Activated CD4-positive, alpha-beta memory T cell treated with anti-CD3 and anti-CD28 coated beads for 36 hours (primary cell): ENCODE data around the gene C6orf118. TPM values are rescaled to one million over a fixed set of nuclear protein-coding genes. Genes with fewer than 3 reads are reported as not detected.

Source experiments
- CTCF ChIA-PET: fragments of 350-600 bp; sonication (Branson Sonifier 250); formaldehyde crosslinking; loops from one replicate; lab custom pipeline; 2021; ENCODE audit warnings: antibody characterized with exemption, inconsistent platforms; lab: Charles Lee
- POLR2A ChIA-PET: fragments of 350-600 bp; sonication (Branson Sonifier 250); formaldehyde crosslinking; loops from one replicate; lab custom pipeline; 2021; ENCODE audit warnings: antibody characterized with exemption; lab: Charles Lee
- DNase-seq: peaks from one replicate; pipeline ENCODE4 v3.0.0-alpha.2; 2020
- H3K27ac Mint-ChIP-seq: one replicate; pipeline ENCODE4 v1.8.0; 2021; ENCODE audit warnings: mixed read lengths
- H3K27me3 Mint-ChIP-seq: one replicate; pipeline ENCODE4 v1.8.0; 2021; ENCODE audit warnings: mixed read lengths
- H3K36me3 Mint-ChIP-seq: one replicate; pipeline ENCODE4 v1.8.0; 2021; ENCODE audit warnings: mixed read lengths
- H3K4me1 Mint-ChIP-seq: one replicate; pipeline ENCODE4 v1.8.0; 2021; ENCODE audit warnings: low read depth, mixed read lengths
- H3K4me3 Mint-ChIP-seq: one replicate; pipeline ENCODE4 v1.8.0; 2021; ENCODE audit warnings: mild to moderate bottlenecking, mixed read lengths
- H3K9me3 Mint-ChIP-seq: one replicate; pipeline ENCODE4 v1.8.0; 2021; ENCODE audit warnings: mixed read lengths
- intact Hi-C: fragments of 100-400 bp; cut with micrococcal nuclease; formaldehyde crosslinking; loops from one replicate; pipeline ENCODE4 v1.15.1; 2023
- total RNA-seq, 2 experiments: library from RNA; stranded (reverse); gene quantifications; one replicate each; pipeline ENCODE4 v1.2.3, GENCODE V29; 2021

C6orf118 gene
- total RNA-seq, 2 experiments from 2014 or later = not detected

- Mint-ChIP-seq H3K4me3 (no peak overlapping the region), H3K9me3 (peaks cover 30% of the 10 kb centered on the region), H3K27me3 (no peaks in the 10 kb centered on the region), H3K36me3 (no peaks in the 10 kb centered on the region), H3K4me1 (no peaks in the 10 kb centered on the region), H3K27ac (no peak overlapping the region)
- POLR2A ChIA-PET = no interaction called here
- intact Hi-C loops = no loop called here
- no peak for DNase-seq
- CTCF ChIA-PET = no interaction called here
These were observed 76.5 kb downstream of the C6orf118 start for GRCh38 chr6:165232731-165233488.

GRCh38 chr6:165231581-165232561, 77.5 kb downstream of the C6orf118 start:
- CTCF ChIA-PET = no interaction called here
- H3K27me3 Mint-ChIP-seq = no peaks in the 10 kb centered on the region
- DNase-seq = no peak
- H3K4me1 Mint-ChIP-seq = no peaks in the 10 kb centered on the region
- intact Hi-C loops = no loop called here
- no peak overlapping the region for H3K4me3 Mint-ChIP-seq
- H3K9me3 Mint-ChIP-seq = peaks cover 23% of the 10 kb centered on the region
- POLR2A ChIA-PET = no interaction called here
- H3K36me3 Mint-ChIP-seq = no peaks in the 10 kb centered on the region
- H3K27ac Mint-ChIP-seq = no peak overlapping the region

GRCh38 chr6:165231177-165231576, 78.2 kb downstream of the C6orf118 start:
- Mint-ChIP-seq H3K4me1 (no peaks in the 10 kb centered on the region), H3K27me3 (no peaks in the 10 kb centered on the region), H3K27ac (no peak overlapping the region), H3K36me3 (no peaks in the 10 kb centered on the region), H3K9me3 (peaks cover 22% of the 10 kb centered on the region), H3K4me3 (no peak overlapping the region)
- POLR2A ChIA-PET = no interaction called here
- intact Hi-C loops = no loop called here
- no peak for DNase-seq
- CTCF ChIA-PET = no interaction called here
